Keratinocyte (primary cell): ENCODE measurements around the gene UNC93A. TPM values are rescaled to one million over a fixed set of nuclear protein-coding genes. Genes with fewer than 3 reads are reported as not detected.
"Not testable (repeated sequence)": the region's sequence is repeated elsewhere in the genome, so short reads cannot be mapped to it uniquely, and the experiment has no call there.

ENCODE experiments used
- DNase-seq: peaks from one replicate; pipeline ENCODE4 v3.0.0-alpha.2; 2011; ENCODE audit warnings: low read depth, missing footprints, low spot score
- FAIRE-seq: peaks from 2 replicates; lab custom pipeline; 2011; peaks lifted over from hg19 to GRCh38; lab: Jason Lieb, UNC
- H2AFZ ChIP-seq: 2 replicates; pipeline ENCODE4 v1.6.0; 2012; ENCODE audit warnings: low read length, control low read depth, inconsistent platforms; ENCODE audit not compliant: control insufficient read depth
- H3K27ac ChIP-seq: 2 replicates; pipeline ENCODE4 v1.5.1; 2011; ENCODE audit warnings: low read length; ENCODE audit not compliant: control insufficient read depth, insufficient read depth
- H3K27me3 ChIP-seq: 3 replicates; pipeline ENCODE4 v1.6.0; 2011; ENCODE audit warnings: low read length; ENCODE audit not compliant: control insufficient read depth, insufficient read depth; ENCODE audit errors: extremely low read depth
- H3K36me3 ChIP-seq, 2 experiments: 2 replicates in 1 of 2; 3 replicates in 1 of 2; pipeline ENCODE4 v1.5.1; 2011; ENCODE audit warnings: low read length in 2 of 2, mild to moderate bottlenecking in 1 of 2; ENCODE audit not compliant: control insufficient read depth in 2 of 2, insufficient read depth in 2 of 2; ENCODE audit errors: extremely low read depth in 1 of 2
- H3K4me1 ChIP-seq: 3 replicates; pipeline ENCODE4 v1.5.1; 2011; ENCODE audit warnings: low read length; ENCODE audit not compliant: control insufficient read depth, insufficient read depth; ENCODE audit errors: extremely low read depth
- H3K4me2 ChIP-seq: 3 replicates; pipeline ENCODE4 v1.6.0; 2011; ENCODE audit warnings: low read depth, low read length; ENCODE audit not compliant: control insufficient read depth, insufficient read depth; ENCODE audit errors: extremely low read depth
- H3K4me3 ChIP-seq, 3 experiments: fragments of 200-600 bp in 1 of 3; sonication (generic) in 1 of 3; 2 replicates in 2 of 3; 3 replicates in 1 of 3; pipeline ENCODE4 v1.5.1; 2011 to 2016; ENCODE audit warnings: low read length in 3 of 3, mild to moderate bottlenecking in 3 of 3, control low read depth in 2 of 3, inconsistent platforms in 1 of 3, low read depth in 1 of 3, mixed read lengths in 1 of 3, mixed run types in 1 of 3, moderate library complexity in 1 of 3; ENCODE audit not compliant: control insufficient read depth in 2 of 3, insufficient read depth in 2 of 3; ENCODE audit errors: extremely low read depth in 1 of 3
- H3K79me2 ChIP-seq: 2 replicates; pipeline ENCODE4 v1.6.0; 2012; ENCODE audit warnings: low read length; ENCODE audit not compliant: control insufficient read depth, insufficient read depth
- H3K9ac ChIP-seq: 3 replicates; pipeline ENCODE4 v1.6.0; 2011; ENCODE audit warnings: low read length; ENCODE audit not compliant: control insufficient read depth, insufficient read depth; ENCODE audit errors: extremely low read depth
- H3K9me1 ChIP-seq: 3 replicates; pipeline ENCODE4 v1.6.0; 2011; ENCODE audit warnings: low read length; ENCODE audit not compliant: control insufficient read depth, insufficient read depth; ENCODE audit errors: extremely low read depth
- H3K9me3 ChIP-seq: 2 replicates; pipeline ENCODE4 v1.5.1; 2012; ENCODE audit warnings: low read depth, low read length; ENCODE audit not compliant: control insufficient read depth
- H4K20me1 ChIP-seq: 3 replicates; pipeline ENCODE4 v1.6.0; 2011; ENCODE audit warnings: low read length; ENCODE audit not compliant: control insufficient read depth, insufficient read depth; ENCODE audit errors: extremely low read depth
- CTCF ChIP-seq, 3 experiments: IDR thresholded peaks in 1 of 3; conservative IDR thresholded peaks in 1 of 3; optimal IDR thresholded peaks in 1 of 3; 2 replicates in 2 of 3; 3 replicates in 1 of 3; pipeline versions ENCODE3 to v1.5.1; 2011; ENCODE audit warnings: low read length in 3 of 3, mild to moderate bottlenecking in 3 of 3, moderate library complexity in 2 of 3, control low read depth in 1 of 3, inconsistent platforms in 1 of 3; ENCODE audit not compliant: insufficient read depth in 2 of 3; ENCODE audit errors: extremely low read depth in 1 of 3
- EZH2 ChIP-seq: IDR thresholded peaks from one replicate; pipeline ENCODE4 v1.6.1; 2012; ENCODE audit warnings: inconsistent platforms, mild to moderate bottlenecking, low read length, moderate library complexity
- dilution Hi-C: fragments of 300-500 bp; cut with MboI; formaldehyde crosslinking; loops from one replicate; pipeline ENCODE4 v1.7.0; 2020; ENCODE audit warnings: low sequenced_read_pairs; ENCODE audit not compliant: extremely low pct_ligation_motif_present
- polyA plus RNA-seq, 5 experiments: library from polyadenylated mRNA; depleted of rRNA in 3 of 5; stranded (reverse) in 3 of 5; stranded (forward) in 1 of 5; unstranded in 1 of 5; fragments of >200 nt; gene quantifications; 1 replicate in 1 of 5; 2 replicates in 3 of 5; 3 replicates in 1 of 5; pipeline versions ENCODE4 v1.2.1 to v1.2.3, GENCODE V29; 2011 to 2012; ENCODE audit warnings: missing spikeins in 2 of 5, low read depth in 1 of 5, low replicate concordance in 1 of 5

The UNC93A gene
- polyA plus RNA-seq, 1 donor (not counting 4 experiments of a cell fraction or from before 2014, with no cell fraction given) = not detected

DNA sequence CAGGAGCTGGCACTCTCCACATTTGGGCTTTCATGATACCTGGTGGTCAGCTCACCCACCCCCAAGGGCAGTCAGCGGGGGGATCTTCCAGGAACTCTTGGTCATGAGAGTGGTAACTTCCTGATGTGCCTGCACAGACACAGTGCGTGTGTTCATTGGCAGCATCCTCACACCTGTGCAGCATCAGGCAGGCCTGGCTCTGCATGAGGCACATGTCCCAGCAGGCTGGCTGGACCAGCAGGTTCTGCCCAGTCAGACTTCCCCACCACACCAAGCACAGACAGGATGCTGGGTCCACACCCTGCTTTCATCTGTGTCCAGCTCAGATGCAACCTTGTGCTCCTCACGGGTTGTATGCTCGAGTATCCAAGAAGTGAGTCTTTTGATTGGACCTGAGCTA is 15.7 kb upstream of the UNC93A start:
- H3K9ac ChIP-seq = no peak overlapping the region
- TF ChIP-seq EZH2 (no peak), CTCF (optimal IDR thresholded peaks at IDR 0.05 in 1 of 3, IDR thresholded peaks at IDR 0.05 in 1 of 3, conservative IDR thresholded peaks at IDR 0.05 in 1 of 3; ENCODE audit: extremely low read depth in 1 of 3, insufficient read depth in 2 of 3, low read length in 3 of 3) (no peak)
- H4K20me1 ChIP-seq = no peaks in the 10 kb centered on the region
- no peak overlapping the region for H2AFZ ChIP-seq
- FAIRE-seq (no peak), DNase-seq (no peak)
- H3K4me1 ChIP-seq = no peaks in the 10 kb centered on the region
- no peak overlapping the region for H3K27ac ChIP-seq
- H3K27me3 ChIP-seq = no peaks in the 10 kb centered on the region
- H3K79me2 ChIP-seq = no peaks in the 10 kb centered on the region
- no peak overlapping the region for H3K4me3 ChIP-seq
- H3K4me2 ChIP-seq = no peak overlapping the region
- dilution Hi-C loops = no loop called here
- no peaks in the 10 kb centered on the region for H3K9me1 ChIP-seq
- no peaks in the 10 kb centered on the region for H3K9me3 ChIP-seq
- H3K36me3 ChIP-seq = no peaks in the 10 kb centered on the region

GRCh38 chr6:167276772-167277533 is 14.2 kb upstream of the UNC93A start:
- H3K36me3 ChIP-seq = no peaks in the 10 kb centered on the region
- no peak for TF ChIP-seq CTCF (optimal IDR thresholded peaks at IDR 0.05 in 1 of 3, IDR thresholded peaks at IDR 0.05 in 1 of 3, conservative IDR thresholded peaks at IDR 0.05 in 1 of 3; ENCODE audit: extremely low read depth in 1 of 3, insufficient read depth in 2 of 3, low read length in 3 of 3)
- TF ChIP-seq EZH2 = no peak
- H2AFZ ChIP-seq = no peak overlapping the region
- no peak overlapping the region for H3K27ac ChIP-seq
- no peak for DNase-seq
- no peaks in the 10 kb centered on the region for H3K4me1 ChIP-seq
- H3K4me3 ChIP-seq = no peak overlapping the region
- H3K9ac ChIP-seq = no peak overlapping the region
- H3K79me2 ChIP-seq = no peaks in the 10 kb centered on the region
- no peaks in the 10 kb centered on the region for H3K9me3 ChIP-seq
- no peak overlapping the region for H3K4me2 ChIP-seq
- no peak for FAIRE-seq
- dilution Hi-C loops = no loop called here
- H3K27me3 ChIP-seq = no peaks in the 10 kb centered on the region
- H4K20me1 ChIP-seq = no peaks in the 10 kb centered on the region
- no peaks in the 10 kb centered on the region for H3K9me1 ChIP-seq

GRCh38 chr6:167278173-167278940 is 12.8 kb upstream of the UNC93A start:
- dilution Hi-C loops, H3K27me3 ChIP-seq, H3K79me2 ChIP-seq, H3K4me2 ChIP-seq, H3K4me3 ChIP-seq, H2AFZ ChIP-seq, H3K9me1 ChIP-seq, H3K9me3 ChIP-seq, H4K20me1 ChIP-seq, H3K27ac ChIP-seq, H3K36me3 ChIP-seq, DNase-seq, H3K9ac ChIP-seq, FAIRE-seq, H3K4me1 ChIP-seq: not testable (repeated sequence)
